Peyer's patch (tissue), 4 donors: Measurements from ENCODE around the gene PRKAR1B.

Experiments
- CTCF ChIP-seq, 6 experiments: fragments of 450-650 bp in 4 of 6; fragments of 200-600 bp in 2 of 6; sonication (generic) in 1 of 6; IDR thresholded peaks; one replicate each; pipeline ENCODE4 v1.5.1; 2017 to 2019; ENCODE audit warnings: antibody characterized with exemption in 6 of 6, mild to moderate bottlenecking in 3 of 6, moderate library complexity in 1 of 6
- POLR2A ChIP-seq, 2 donors: fragments of 450-650 bp; IDR thresholded peaks; one replicate each; pipeline ENCODE4 v1.5.1; 2017; ENCODE audit warnings: antibody characterized with exemption in 2 of 2, mild to moderate bottlenecking in 2 of 2, moderate library complexity in 2 of 2

GRCh38 chr7:631291-631711 is 95.8 kb downstream of the PRKAR1B start:
- TF ChIP-seq CTCF (IDR thresholded peaks at IDR 0.05) (no peak), POLR2A (IDR thresholded peaks at IDR 0.05) (no peak)
